ENCODE data around the gene C20orf144.

C20orf144 gene

DNA sequence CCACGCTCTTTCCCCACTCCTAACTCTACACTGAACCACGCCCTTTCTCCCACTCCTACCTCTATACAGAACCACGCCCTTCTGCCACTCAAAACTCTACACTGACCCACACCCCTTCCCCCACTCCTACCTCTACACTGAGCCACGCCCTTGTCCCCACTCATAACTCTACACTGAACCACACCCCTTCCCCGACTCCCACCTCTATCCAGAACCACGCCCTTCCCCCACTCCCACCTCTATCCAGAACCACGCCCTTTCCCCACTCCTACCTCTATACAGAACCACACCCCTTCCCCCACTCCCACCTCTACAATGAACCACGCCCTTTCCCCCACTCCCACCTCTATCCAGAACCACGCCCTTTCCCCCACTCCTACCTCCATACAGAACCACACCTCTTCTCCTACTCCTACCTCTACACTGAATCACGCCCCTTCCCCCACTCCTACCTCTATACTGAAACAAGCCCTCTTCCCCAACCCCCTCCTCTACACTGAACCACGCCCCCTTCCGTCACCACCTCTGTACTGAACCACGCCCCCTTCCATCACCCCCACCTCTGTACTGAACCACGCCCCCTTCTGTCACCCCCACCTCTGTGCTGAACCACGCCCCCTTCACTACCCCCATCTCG lies 47.9 kb downstream of the C20orf144 start:
- DNase-seq (ENCODE audit: low read depth), result no peak
- H3K4me3 ChIP-seq (ENCODE audit: low read depth, low read length), result no peak overlapping the region
- TF ChIP-seq CTCF (IDR thresholded peaks at IDR 0.05; ENCODE audit: control insufficient read depth, extremely low read depth, insufficient read depth), result no peak

DNA sequence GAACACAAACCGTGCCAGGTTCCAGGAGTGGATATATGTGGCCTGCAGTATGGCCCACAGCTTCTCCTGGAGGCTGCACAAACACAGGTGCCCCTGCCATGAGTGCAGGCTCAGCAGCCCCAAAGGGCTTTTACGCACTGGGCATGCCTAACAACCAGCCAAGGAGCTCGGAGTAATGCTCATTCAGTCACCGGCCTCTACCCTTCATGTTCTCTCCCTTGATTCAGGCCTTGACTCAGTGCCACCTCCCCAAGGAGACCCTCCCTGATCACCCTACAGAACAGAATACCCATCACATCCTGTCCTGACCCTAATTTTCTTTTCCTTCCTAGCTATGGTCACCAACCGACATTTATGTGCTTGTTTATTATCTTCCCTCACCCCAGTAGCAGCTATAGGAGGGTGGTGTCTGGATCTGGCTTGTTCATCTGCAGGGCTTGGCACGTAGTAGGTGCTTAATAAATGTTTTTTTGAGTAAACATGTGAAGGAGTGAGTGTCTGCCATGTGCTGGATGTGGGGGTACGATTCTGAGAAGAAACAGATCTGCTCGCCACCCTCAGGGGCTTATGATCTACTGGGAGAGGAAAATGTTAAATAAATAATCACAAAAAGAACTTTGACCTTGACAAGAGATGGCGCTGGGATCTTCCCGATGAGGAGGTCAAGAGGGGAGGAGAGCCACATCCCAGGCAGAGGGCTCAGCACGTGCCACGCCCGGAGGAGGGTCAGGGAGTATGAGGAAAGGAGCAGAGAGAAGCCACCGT lies 48.7 kb downstream of the C20orf144 start:
- H3K4me3 ChIP-seq (ENCODE audit: low read depth, low read length), result no peak overlapping the region
- TF ChIP-seq CTCF (IDR thresholded peaks at IDR 0.05; ENCODE audit: control insufficient read depth, extremely low read depth, insufficient read depth), result no peak
- no peak for DNase-seq (ENCODE audit: low read depth)

- TF ChIP-seq CTCF (IDR thresholded peaks at IDR 0.05; ENCODE audit: control insufficient read depth, extremely low read depth, insufficient read depth), result no peak
- no peak overlapping the region for H3K4me3 ChIP-seq (ENCODE audit: low read depth, low read length)
These were observed 49.3 kb downstream of the C20orf144 start for GRCh38 chr20:33711446-33711738.

More at GRCh38 chr20:33711446-33711738, 49.3 kb downstream of the C20orf144 start:
- DNase-seq (ENCODE audit: low read depth), result no peak
